IMR-90 (cell line): Measurements from ENCODE around the gene MDFI. TPM values are rescaled to one million over a fixed set of nuclear protein-coding genes. Genes with fewer than 3 reads are reported as not detected.

Source experiments
- ATAC-seq: fragments of 200-7000 bp; cut with Tn5 transposase; 2 replicates; pipeline ENCODE4 v1.9.1; 2020; ENCODE audit warnings: low read depth, mild to moderate bottlenecking, moderate library complexity
- BruUV-seq: library from RNA; stranded (reverse); fragments of 400-500 nt; replicated peaks from 2 replicates; lab custom pipeline; 2021; lab: Mats Ljungman, UMichigan
- CTCF ChIA-PET: fragments of 300-600 bp; formaldehyde crosslinking; extraction: SDS; loops from one replicate; lab custom pipeline; 2021; ENCODE audit warnings: antibody characterized with exemption; lab: Yijun Ruan, JAX
- POLR2A ChIA-PET: fragments of 300-600 bp; sonication (Branson Sonifier 250); formaldehyde crosslinking; loops from one replicate; lab custom pipeline; 2022; ENCODE audit warnings: antibody characterized with exemption; ENCODE audit not compliant: unreplicated experiment; lab: Charles Lee
- DNase-seq: peaks from one replicate; pipeline ENCODE4 v3.0.0; 2013
- H2AFZ ChIP-seq: replicated peaks from 2 replicates; pipeline ENCODE3; 2013; ENCODE audit warnings: low read length, mild to moderate bottlenecking; ENCODE audit not compliant: poor library complexity
- H2AK5ac ChIP-seq: 2 replicates; pipeline ENCODE4 v1.6.1; 2013; ENCODE audit warnings: low read depth, low read length, inconsistent platforms
- H2AK9ac ChIP-seq: replicated peaks from 2 replicates; pipeline ENCODE3; 2013; ENCODE audit warnings: mild to moderate bottlenecking, low read depth, low read length, moderate library complexity; ENCODE audit not compliant: poor library complexity
- H2BK120ac ChIP-seq: 2 replicates; pipeline ENCODE4 v1.6.1; 2013; ENCODE audit warnings: low read depth, low read length, inconsistent platforms
- H2BK15ac ChIP-seq: 3 replicates; pipeline ENCODE4 v1.6.1; 2013; ENCODE audit warnings: low read depth, low read length, inconsistent platforms
- H2BK20ac ChIP-seq: 2 replicates; pipeline ENCODE4 v1.6.1; 2013; ENCODE audit warnings: low read depth, mild to moderate bottlenecking, inconsistent platforms, low read length, moderate library complexity
- H2BK5ac ChIP-seq: 2 replicates; pipeline ENCODE4 v1.6.1; 2013; ENCODE audit warnings: mild to moderate bottlenecking, low read depth, low read length, inconsistent platforms; ENCODE audit not compliant: poor library complexity, severe bottlenecking
- H3K14ac ChIP-seq: replicated peaks from 2 replicates; pipeline ENCODE4 v1.6.1; 2013; ENCODE audit warnings: low read depth, low read length, inconsistent platforms
- H3K18ac ChIP-seq: 2 replicates; pipeline ENCODE4 v1.6.1; 2013; ENCODE audit warnings: low read depth, low read length, control low read depth
- H3K23ac ChIP-seq: 2 replicates; pipeline ENCODE4 v1.6.1; 2013; ENCODE audit warnings: low read depth, low read length, inconsistent platforms
- H3K27ac ChIP-seq: 2 replicates; pipeline ENCODE4 v1.5.1; 2013; ENCODE audit warnings: mild to moderate bottlenecking, control low read depth, low read length; ENCODE audit not compliant: insufficient read depth
- H3K27me3 ChIP-seq: 2 replicates; pipeline ENCODE4 v1.6.1; 2013; ENCODE audit warnings: low read length; ENCODE audit not compliant: control insufficient read depth, insufficient read depth
- H3K36me3 ChIP-seq: 2 replicates; pipeline ENCODE4 v1.6.1; 2013; ENCODE audit warnings: low read length, mixed read lengths; ENCODE audit not compliant: control insufficient read depth, insufficient read depth
- H3K4ac ChIP-seq: 2 replicates; pipeline ENCODE4 v1.6.1; 2013; ENCODE audit warnings: low read depth, low read length, inconsistent platforms
- H3K4me1 ChIP-seq: 2 replicates; pipeline ENCODE4 v1.6.1; 2013; ENCODE audit warnings: low read length, mixed read lengths; ENCODE audit not compliant: control insufficient read depth, insufficient read depth
- H3K4me2 ChIP-seq: 2 replicates; pipeline ENCODE4 v1.6.1; 2013; ENCODE audit warnings: low read depth, mild to moderate bottlenecking, control low read depth, low read length, moderate library complexity
- H3K4me3 ChIP-seq: 2 replicates; pipeline ENCODE4 v1.5.1; 2013; ENCODE audit warnings: low read depth, mild to moderate bottlenecking, control low read depth, low read length, moderate library complexity; ENCODE audit not compliant: insufficient read depth
- H3K56ac ChIP-seq: 2 replicates; pipeline ENCODE4 v1.6.1; 2013; ENCODE audit warnings: low read length, inconsistent platforms; ENCODE audit not compliant: insufficient read depth; ENCODE audit errors: extremely low read depth
- H3K79me1 ChIP-seq, 2 experiments: 2 replicates each; pipeline ENCODE4 v1.6.1; 2013; ENCODE audit warnings: low read length in 2 of 2, inconsistent platforms in 1 of 2, low read depth in 1 of 2
- H3K9ac ChIP-seq: 2 replicates; pipeline ENCODE4 v1.6.1; 2013; ENCODE audit warnings: low read depth, low read length, control low read depth
- H3K9me1 ChIP-seq: 2 replicates; pipeline ENCODE4 v1.6.1; 2013; ENCODE audit warnings: low read length, inconsistent platforms; ENCODE audit not compliant: insufficient read depth
- H3K9me3 ChIP-seq: 2 replicates; pipeline ENCODE4 v1.6.1; 2013; ENCODE audit warnings: low read length; ENCODE audit not compliant: control insufficient read depth, insufficient read depth
- H4K20me1 ChIP-seq: 2 replicates; pipeline ENCODE4 v1.6.1; 2013; ENCODE audit warnings: low read length, inconsistent platforms; ENCODE audit not compliant: insufficient read depth
- H4K5ac ChIP-seq: 2 replicates; pipeline ENCODE4 v1.6.1; 2013; ENCODE audit warnings: mild to moderate bottlenecking, low read depth, low read length, control low read depth
- H4K8ac ChIP-seq, 2 experiments: 2 replicates each; pipeline ENCODE4 v1.6.1; 2013; ENCODE audit warnings: low read depth in 2 of 2, low read length in 2 of 2, control low read depth in 1 of 2, inconsistent platforms in 1 of 2
- H4K91ac ChIP-seq: 2 replicates; pipeline ENCODE4 v1.6.1; 2013; ENCODE audit warnings: low read depth, low read length, inconsistent platforms; ENCODE audit not compliant: insufficient read depth
- BHLHE40 ChIP-seq: fragments of 150-350 bp; IDR thresholded peaks from 2 replicates; pipeline ENCODE4 v1.6.1; 2016; ENCODE audit warnings: mild to moderate bottlenecking, low read depth, low read length
- CEBPB ChIP-seq: IDR thresholded peaks from 2 replicates; pipeline ENCODE4 v1.6.1; 2012; ENCODE audit warnings: low read depth, low read length, improper control_type of control experiment
- WGBS, 2 experiments: methylation state at CpG; one replicate each; pipeline versions ENCODE4 v1.1.5 to v1.1.7; 2013; ENCODE audit warnings: missing lambda C conversion rate in 2 of 2; ENCODE audit not compliant: insufficient read length in 1 of 2; ENCODE audit errors: extremely low coverage in 2 of 2; 5-methylcytosine and 5-hydroxymethylcytosine counted together
- dilution Hi-C: fragments of 300-500 bp; cut with HindIII; formaldehyde crosslinking; loops from one replicate; pipeline ENCODE4 v1.14.3; 2018; ENCODE audit warnings: low sequenced_read_pairs; ENCODE audit not compliant: unreplicated experiment
- in situ Hi-C: fragments of 300-500 bp; cut with MboI; formaldehyde crosslinking; loops from 3 replicates; pipeline ENCODE4 v1.14.3; 2019; ENCODE audit warnings: low sequenced_read_pairs, inconsistent platforms, mixed read lengths
- intact Hi-C: fragments of 100-400 bp; cut with micrococcal nuclease; formaldehyde crosslinking; loops from 2 replicates; pipeline ENCODE4 v1.10.0; 2022
- polyA plus RNA-seq, 3 experiments: library from polyadenylated mRNA; depleted of rRNA; stranded (reverse); fragments of >200 nt; gene quantifications; 2 replicates each; pipeline ENCODE4 v1.2.3, GENCODE V29; 2012; ENCODE audit warnings: low replicate concordance in 1 of 3
- total RNA-seq: library from RNA; depleted of rRNA; stranded (reverse); fragments of >200 nt; gene quantifications from 2 replicates; pipeline ENCODE4 v1.2.3, GENCODE V29; 2012

The MDFI gene
- total and polyA plus RNA-seq, 2 of the 4 experiments (the other 2 are of a cell fraction), result 0.18 to 0.29 TPM

DNA sequence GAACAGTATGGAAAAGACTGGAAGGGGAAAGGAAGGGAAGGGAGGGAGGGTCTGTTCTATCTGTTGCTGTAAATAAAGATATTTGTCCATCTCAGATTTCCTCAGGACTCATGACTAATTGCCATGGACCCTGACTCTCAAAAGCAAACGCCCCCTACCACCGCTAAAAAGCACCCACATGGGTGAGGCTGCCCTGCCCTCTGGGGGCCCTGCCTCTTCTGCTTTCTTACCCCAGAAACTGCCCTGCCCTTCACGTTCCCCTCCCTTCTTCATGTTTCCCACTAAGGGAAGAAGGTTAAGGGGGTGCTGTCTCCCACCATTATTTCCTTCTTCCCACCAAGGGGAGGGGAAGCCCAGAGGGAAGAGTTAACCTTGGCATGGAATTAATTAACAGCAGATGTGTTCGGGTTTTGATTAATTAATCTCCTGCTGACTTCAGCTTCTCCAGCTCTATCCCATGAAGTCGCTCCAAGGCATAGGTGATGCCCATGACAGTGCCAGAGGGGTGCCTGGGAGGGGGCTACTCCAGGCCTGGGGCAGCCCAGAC is 16.0 kb downstream of the MDFI start:
- POLR2A ChIA-PET, result no interaction called here
- dilution Hi-C loops, result no loop called here

More for the DNA sequence above, 16.0 kb downstream of the MDFI start:
- Histone ChIP-seq H3K9ac (no peak overlapping the region), H2BK20ac (no peak overlapping the region), H4K91ac (no peak overlapping the region), H2BK5ac (no peak overlapping the region), H3K9me3 (no peaks in the 10 kb centered on the region), H3K4ac (no peak overlapping the region), H4K5ac (no peak overlapping the region), H3K23ac (no peak overlapping the region), H2AK5ac (no peak overlapping the region), H3K56ac (no peak overlapping the region), H3K9me1 (no peaks in the 10 kb centered on the region), H3K36me3 (no peaks in the 10 kb centered on the region), H2BK15ac (no peak overlapping the region), H3K79me1 (no peaks in the 10 kb centered on the region), H4K8ac (no peak overlapping the region), H2AFZ (no peak overlapping the region), H3K4me3 (no peak overlapping the region), H2AK9ac (no peak overlapping the region), H3K27ac (no peak overlapping the region), H3K27me3 (peaks cover 43% of the 10 kb centered on the region), H2BK120ac (no peak overlapping the region), H3K18ac (no peak overlapping the region), H3K4me2 (no peak overlapping the region), H4K20me1 (no peaks in the 10 kb centered on the region), H3K14ac (no peak overlapping the region), H3K4me1 (peaks cover 7% of the 10 kb centered on the region; the same call in 1 of the 2 replicates)
- ATAC-seq (no peak), DNase-seq (no peak)
- no CpG with 5 or more reads among the region's 5 CpGs for WGBS, 2 experiments
- no TSS peak for BruUV-seq
- intact Hi-C loops, result no loop called here
- TF ChIP-seq BHLHE40, result no peak
- TF ChIP-seq CEBPB, result no peak
- in situ Hi-C loops, result no loop called here
- CTCF ChIA-PET, result no interaction called here
